ENCODE results near the gene NR2E3.

GRCh38 chr15:71775856-71776255 is 34.5 kb upstream of the NR2E3 start:
- TF ChIP-seq POLR2A (IDR thresholded peaks at IDR 0.05) = no peak
- TF ChIP-seq, protein P1, sequence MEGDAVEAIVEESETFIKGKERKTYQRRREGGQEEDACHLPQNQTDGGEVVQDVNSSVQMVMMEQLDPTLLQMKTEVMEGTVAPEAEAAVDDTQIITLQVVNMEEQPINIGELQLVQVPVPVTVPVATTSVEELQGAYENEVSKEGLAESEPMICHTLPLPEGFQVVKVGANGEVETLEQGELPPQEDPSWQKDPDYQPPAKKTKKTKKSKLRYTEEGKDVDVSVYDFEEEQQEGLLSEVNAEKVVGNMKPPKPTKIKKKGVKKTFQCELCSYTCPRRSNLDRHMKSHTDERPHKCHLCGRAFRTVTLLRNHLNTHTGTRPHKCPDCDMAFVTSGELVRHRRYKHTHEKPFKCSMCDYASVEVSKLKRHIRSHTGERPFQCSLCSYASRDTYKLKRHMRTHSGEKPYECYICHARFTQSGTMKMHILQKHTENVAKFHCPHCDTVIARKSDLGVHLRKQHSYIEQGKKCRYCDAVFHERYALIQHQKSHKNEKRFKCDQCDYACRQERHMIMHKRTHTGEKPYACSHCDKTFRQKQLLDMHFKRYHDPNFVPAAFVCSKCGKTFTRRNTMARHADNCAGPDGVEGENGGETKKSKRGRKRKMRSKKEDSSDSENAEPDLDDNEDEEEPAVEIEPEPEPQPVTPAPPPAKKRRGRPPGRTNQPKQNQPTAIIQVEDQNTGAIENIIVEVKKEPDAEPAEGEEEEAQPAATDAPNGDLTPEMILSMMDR (IDR thresholded peaks at IDR 0.05) = no peak

All from Peyer's patch (tissue), 4 donors.